ENCODE results near the gene ABCB8. TPM values are rescaled to one million over a fixed set of nuclear protein-coding genes. Genes with fewer than 3 reads are reported as not detected.

The ABCB8 gene
- total and polyA plus RNA-seq, 9 of the 15 experiments (the other 6 are each of a cell fraction or from before 2014, with no cell fraction given) = 7.6 to 106 (median 36.3) TPM

DNA sequence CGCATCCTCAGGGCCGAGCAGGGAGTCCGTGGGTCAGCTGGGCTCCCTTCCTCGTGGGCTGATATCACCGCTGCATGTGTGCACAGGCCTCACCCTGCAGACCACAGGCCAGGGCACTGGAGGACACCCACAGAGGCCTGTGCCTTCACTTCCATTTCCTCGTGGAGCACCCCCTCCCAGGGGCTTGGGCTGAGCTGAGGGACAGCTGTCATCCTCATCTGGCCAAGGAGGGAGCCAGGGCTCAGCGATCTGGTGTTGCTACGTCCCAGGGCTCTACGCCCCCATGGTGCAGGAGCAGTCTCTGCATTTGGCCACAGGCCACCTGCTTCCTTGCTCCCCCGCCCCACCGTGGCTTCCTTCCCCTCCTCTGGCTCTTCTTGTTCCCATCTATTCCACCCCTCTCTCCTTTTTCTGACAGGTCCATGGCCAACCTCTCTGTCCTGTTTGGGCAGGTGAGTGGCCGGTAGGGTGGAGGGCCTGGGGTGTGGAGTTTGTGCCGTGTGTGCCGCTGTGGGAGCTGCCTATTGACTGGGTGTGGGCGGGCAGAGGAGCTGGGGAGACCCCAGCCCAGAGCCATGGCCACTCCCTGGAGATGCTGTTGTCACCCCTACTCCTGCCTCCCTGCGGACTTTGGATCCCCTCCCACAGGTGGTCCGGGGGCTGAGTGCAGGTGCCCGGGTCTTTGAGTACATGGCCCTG, 11.7 kb downstream of the ABCB8 start (continued):
- TF ChIP-seq ZNF830 (CRISPR knock-in tag; IDR thresholded peaks at IDR 0.05) = 0 out of 2 replicates have a peak, but pooled peaks have one; percentile 22
- no peak for TF ChIP-seq TAF1 (IDR thresholded peaks at IDR 0.05; ENCODE audit: control insufficient read depth, extremely low read depth, insufficient read depth, low read length, severe bottlenecking)
- peak; percentile 9; the same call in 1 of the 2 replicates for TF ChIP-seq ZNF609 (CRISPR knock-in tag; IDR thresholded peaks at IDR 0.05; ENCODE audit: borderline replicate concordance)
- no peak for TF ChIP-seq CXXC5 (CRISPR knock-in tag; IDR thresholded peaks at IDR 0.05)
- no peak for TF ChIP-seq ZNF699 (CRISPR knock-in tag; IDR thresholded peaks at IDR 0.05; ENCODE audit: insufficient replicate concordance)
- TF ChIP-seq FOXK1 (CRISPR knock-in tag; IDR thresholded peaks at IDR 0.05; ENCODE audit: borderline replicate concordance) = peak; percentile 67; the same call in 1 of the 2 replicates
- TF ChIP-seq TFAP4 (CRISPR knock-in tag; IDR thresholded peaks at IDR 0.05; ENCODE audit: borderline replicate concordance) = peak; percentile 75; the same call in 1 of the 2 replicates
- TF ChIP-seq MAFG (tag; conservative IDR thresholded peaks at IDR 0.05) = no peak
- TF ChIP-seq HIVEP1 (CRISPR knock-in tag; IDR thresholded peaks at IDR 0.05) = no peak
- peak; percentile 24 for TF ChIP-seq RBM39 (optimal IDR thresholded peaks at IDR 0.05; ENCODE audit: low read depth, low read length)
- TF ChIP-seq AFF1 (IDR thresholded peaks at IDR 0.05; ENCODE audit: low read depth in 1 of 2, partially characterized antibody in 2 of 2) = no peak
- peak; percentile 78; the same call in 1 of the 2 replicates for TF ChIP-seq ZNF263 (CRISPR knock-in tag; IDR thresholded peaks at IDR 0.05; ENCODE audit: borderline replicate concordance)
- TF ChIP-seq CBX3 (IDR thresholded peaks at IDR 0.05; ENCODE audit: borderline replicate concordance in 1 of 2, low read length in 2 of 2) = 0 out of 3 replicates have a peak, but pooled peaks of 1 of the 2 experiments have one; percentile 15

Measured in K562 (cell line).